Measurements from ENCODE around the gene PIEZO1.

Gene PIEZO1

DNA sequence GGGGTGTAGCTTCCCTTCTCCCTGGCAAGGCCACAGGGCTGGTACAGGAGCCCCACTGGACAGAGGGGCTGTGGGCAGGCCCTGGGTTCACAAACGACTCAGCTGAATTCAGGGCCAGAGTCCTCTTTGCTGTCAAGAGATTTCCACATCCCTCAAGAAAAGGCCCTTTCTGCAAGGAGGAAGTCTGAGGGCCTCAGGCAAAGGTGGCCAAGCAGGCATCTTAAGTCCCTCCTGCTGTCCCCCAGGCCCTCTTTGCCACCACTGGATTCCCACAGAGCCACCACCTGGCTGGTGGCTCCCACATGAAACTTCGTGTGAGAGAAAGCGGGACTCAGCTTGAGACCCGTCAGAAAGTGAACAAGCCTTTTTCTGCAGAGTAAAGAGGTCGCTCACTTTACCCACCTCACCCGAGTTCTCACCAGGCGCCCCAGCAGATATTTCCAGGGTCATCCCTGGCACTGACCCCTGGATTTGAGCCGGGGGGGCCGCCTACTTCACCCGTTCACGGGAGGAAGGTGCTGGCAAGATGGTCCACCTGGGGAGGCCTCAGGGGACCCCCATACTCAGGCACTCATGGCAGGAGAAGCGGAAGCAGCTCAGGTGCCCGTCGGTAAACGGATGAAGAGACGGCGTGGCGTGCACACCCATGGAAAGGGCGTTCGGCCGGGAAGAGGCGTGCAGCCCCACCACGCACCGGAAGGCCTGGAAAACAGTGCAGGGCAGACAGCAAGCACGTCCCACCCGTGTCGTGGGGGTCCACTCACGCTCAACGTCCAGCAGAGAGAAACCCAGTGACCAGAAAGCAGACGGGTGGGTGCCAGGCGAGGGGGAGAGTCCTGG is 82.4 kb downstream of the PIEZO1 start:
- no peak overlapping the region for H3K27ac ChIP-seq
- no peak for TF ChIP-seq ZFX (IDR thresholded peaks at IDR 0.05; ENCODE audit: borderline replicate concordance)
- TF ChIP-seq, protein P1, sequence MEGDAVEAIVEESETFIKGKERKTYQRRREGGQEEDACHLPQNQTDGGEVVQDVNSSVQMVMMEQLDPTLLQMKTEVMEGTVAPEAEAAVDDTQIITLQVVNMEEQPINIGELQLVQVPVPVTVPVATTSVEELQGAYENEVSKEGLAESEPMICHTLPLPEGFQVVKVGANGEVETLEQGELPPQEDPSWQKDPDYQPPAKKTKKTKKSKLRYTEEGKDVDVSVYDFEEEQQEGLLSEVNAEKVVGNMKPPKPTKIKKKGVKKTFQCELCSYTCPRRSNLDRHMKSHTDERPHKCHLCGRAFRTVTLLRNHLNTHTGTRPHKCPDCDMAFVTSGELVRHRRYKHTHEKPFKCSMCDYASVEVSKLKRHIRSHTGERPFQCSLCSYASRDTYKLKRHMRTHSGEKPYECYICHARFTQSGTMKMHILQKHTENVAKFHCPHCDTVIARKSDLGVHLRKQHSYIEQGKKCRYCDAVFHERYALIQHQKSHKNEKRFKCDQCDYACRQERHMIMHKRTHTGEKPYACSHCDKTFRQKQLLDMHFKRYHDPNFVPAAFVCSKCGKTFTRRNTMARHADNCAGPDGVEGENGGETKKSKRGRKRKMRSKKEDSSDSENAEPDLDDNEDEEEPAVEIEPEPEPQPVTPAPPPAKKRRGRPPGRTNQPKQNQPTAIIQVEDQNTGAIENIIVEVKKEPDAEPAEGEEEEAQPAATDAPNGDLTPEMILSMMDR (IDR thresholded peaks at IDR 0.05), result no peak

DNA sequence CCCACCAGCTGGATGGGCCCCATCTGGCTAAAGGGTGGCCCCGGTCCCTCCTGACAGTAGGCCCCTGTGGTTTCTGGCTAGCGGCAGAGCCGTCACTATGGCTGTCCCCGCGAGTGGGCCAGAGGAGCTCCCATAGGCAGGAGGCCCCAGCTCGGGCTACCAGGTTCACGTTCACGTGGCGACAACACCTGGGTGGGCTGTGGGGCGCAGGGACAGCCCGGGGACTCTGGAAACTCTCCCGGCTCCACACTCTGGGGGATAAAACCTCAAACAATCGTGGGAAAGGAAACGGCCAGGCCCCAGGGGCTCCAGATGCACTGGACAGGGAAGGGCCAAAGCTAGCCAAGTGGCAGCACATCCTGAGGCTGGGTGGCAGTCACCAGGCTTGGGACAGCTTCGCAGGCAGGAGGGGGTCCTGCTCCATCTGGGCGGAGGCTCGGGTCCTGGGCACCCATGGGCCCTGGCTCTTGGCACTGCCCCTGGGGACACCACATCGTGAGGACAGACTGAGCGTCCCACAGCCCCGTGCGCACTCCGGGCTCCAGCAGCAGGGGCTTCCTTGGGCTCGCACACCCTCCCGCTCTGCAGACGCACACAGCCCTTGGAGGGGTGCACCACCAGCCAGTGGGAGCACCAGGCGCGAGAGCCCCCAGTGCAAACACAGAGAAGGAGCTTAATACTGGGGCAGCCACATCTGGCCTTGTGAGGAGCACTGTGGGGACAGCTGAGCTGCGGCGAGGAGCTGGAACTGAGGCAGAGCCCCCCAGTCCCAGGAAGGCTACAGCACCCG is 83.2 kb downstream of the PIEZO1 start:
- TF ChIP-seq, protein P1 (IDR thresholded peaks at IDR 0.05), result no peak
- no peak for TF ChIP-seq ZFX (IDR thresholded peaks at IDR 0.05; ENCODE audit: borderline replicate concordance)
- no peak overlapping the region for H3K27ac ChIP-seq

DNA sequence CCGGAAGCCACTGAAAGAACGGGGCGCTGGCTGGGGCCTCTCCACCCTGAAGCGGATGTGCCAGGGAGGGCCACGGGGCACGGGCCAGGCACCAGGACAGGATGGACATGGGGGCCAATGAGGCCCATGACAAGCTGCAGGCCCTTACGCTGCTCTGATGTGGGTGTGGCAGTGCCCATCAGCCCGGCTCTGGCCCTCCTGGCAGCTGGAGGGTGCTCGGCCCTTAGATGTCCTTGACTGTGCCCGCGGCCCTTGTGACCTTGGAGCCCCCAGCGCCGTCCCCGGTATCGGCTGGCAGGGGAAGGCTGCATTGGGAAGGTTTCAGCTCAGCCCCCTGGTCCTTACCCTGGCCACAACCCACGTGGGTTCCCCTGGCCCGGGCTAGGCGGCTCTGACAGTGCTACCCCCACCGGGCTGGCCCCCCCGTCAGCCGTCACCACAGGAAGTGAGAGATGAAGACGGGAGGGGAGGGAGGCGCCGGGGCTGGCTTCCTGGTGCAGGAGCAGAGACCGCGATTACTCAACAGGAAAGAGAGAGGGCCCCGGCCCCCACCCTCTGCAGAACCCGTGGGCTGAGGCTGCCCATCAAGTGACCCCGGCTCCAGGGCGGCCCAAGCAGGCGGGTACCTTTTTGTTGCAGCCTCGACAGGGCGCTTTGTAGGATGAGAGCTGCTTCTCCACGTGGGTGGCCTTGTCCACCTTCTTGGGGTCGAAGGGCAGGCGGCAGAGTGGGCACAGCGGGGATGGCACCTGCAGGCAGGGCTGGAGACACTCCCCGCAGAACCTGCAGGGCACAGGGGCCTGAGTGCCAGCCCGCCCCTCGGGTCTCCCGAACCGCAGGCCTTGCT is 84.2 kb downstream of the PIEZO1 start:
- TF ChIP-seq ZFX (IDR thresholded peaks at IDR 0.05; ENCODE audit: borderline replicate concordance), result no peak
- TF ChIP-seq, protein P1 (IDR thresholded peaks at IDR 0.05), result no peak
- H3K27ac ChIP-seq, result no peak overlapping the region

DNA sequence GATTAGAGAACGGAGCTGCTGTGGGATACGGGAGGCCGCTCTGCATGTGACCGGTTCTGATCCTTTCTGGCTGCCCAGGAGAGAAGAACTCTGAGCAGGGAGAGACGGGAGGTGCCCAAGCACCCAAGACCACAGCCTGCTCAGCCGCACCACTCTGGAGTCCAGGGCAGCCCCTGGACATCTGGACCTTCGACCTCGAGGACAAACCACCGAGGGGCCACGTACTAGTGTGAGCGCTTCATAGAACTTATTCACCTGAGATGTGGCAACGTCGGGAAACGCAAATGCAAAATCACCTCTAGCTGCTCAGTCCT is 84.7 kb downstream of the PIEZO1 start:
- H3K27ac ChIP-seq, result no peak overlapping the region
- TF ChIP-seq, protein P1 (IDR thresholded peaks at IDR 0.05), result no peak
- no peak for TF ChIP-seq ZFX (IDR thresholded peaks at IDR 0.05; ENCODE audit: borderline replicate concordance)

DNA sequence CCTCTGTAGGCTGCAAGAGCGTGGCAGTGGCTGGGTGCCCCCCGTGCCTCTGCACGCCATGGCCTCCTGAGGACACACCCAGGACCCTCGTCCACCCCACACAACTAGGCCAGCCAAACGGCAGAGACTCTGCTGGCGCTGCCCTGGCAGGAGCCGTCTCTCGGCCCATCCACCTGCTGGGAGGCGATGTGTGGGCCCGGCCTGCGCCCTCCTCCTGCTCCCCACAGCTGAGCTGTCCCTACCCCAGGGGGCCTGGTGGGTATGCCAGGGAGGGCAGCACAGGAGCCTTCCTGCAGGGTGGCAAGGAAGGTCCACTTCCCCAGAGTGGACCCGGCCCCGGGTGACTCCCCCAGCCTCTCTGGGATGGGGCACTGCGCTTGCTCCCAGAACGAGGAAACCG is 85.8 kb downstream of the PIEZO1 start:
- no peak overlapping the region for H3K27ac ChIP-seq
- no peak for TF ChIP-seq ZFX (IDR thresholded peaks at IDR 0.05; ENCODE audit: borderline replicate concordance)
- TF ChIP-seq, protein P1 (IDR thresholded peaks at IDR 0.05), result no peak

DNA sequence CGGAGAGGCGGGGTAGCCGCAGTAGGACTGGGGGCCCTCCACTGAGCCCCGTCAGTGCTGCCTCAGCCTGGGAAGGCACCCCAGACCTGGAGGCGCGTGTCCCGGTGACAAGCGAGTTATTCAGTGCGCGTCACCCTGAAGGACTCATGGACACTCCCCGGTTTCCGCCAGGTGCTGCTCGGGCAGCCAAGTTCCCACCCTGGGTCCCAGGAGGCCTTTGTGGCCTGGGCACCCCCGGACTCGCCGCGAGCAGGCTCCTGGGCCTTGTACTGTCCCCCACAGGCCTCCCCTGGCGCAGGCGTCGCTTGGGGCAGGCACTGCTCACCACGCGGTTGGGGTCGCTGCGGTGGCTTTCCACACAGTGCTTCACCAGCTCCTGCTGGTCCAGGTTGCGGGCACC is 86.4 kb downstream of the PIEZO1 start:
- TF ChIP-seq ZFX (IDR thresholded peaks at IDR 0.05; ENCODE audit: borderline replicate concordance), result no peak
- TF ChIP-seq, protein P1 (IDR thresholded peaks at IDR 0.05), result no peak
- H3K27ac ChIP-seq, result no peak overlapping the region

Data from 22Rv1 (cell line).